Right lobe of liver (tissue), 6 donors: ENCODE measurements around the gene PTBP3. TPM values are rescaled to one million over a fixed set of nuclear protein-coding genes. Genes with fewer than 3 reads are reported as not detected.

Source experiments
- ATAC-seq, 4 donors: fragments of 200-7000 bp; cut with Tn5 transposase; one replicate each; pipeline ENCODE4 v1.9.1; 2020; ENCODE audit warnings: mild to moderate bottlenecking in 4 of 4, moderate library complexity in 4 of 4
- DNase-seq, 3 donors: peaks; one replicate each; pipeline ENCODE4 v3.0.0-alpha.2; 2020
- H3K27ac ChIP-seq, 3 donors: fragments of 200-600 bp; one replicate each; pipeline ENCODE4 v1.8.0; 2022
- H3K27me3 ChIP-seq, 2 donors: fragments of 200-600 bp; one replicate each; pipeline ENCODE4 v1.8.0; 2022
- H3K36me3 ChIP-seq, 4 donors: fragments of 200-600 bp; sonication (generic) in 1 of 4; one replicate each; pipeline versions ENCODE4 v1.5.1 to v1.8.0; 2017 to 2022; ENCODE audit warnings: control low read depth in 1 of 4
- H3K4me1 ChIP-seq, 4 donors: fragments of 200-600 bp; sonication (generic) in 1 of 4; one replicate each; pipeline versions ENCODE4 v1.5.1 to v1.8.0; 2017 to 2022; ENCODE audit warnings: control low read depth in 1 of 4
- H3K4me3 ChIP-seq, 3 donors: fragments of 200-600 bp; one replicate each; pipeline ENCODE4 v1.8.0; 2022
- H3K9me3 ChIP-seq, 4 donors: fragments of 200-600 bp; sonication (generic) in 1 of 4; one replicate each; pipeline versions ENCODE4 v1.5.1 to v1.8.0; 2017 to 2022; ENCODE audit warnings: control low read depth in 1 of 4
- CTCF ChIP-seq, 4 donors: fragments of 200-600 bp in 3 of 4; fragments of 450-650 bp in 1 of 4; IDR thresholded peaks; one replicate each; pipeline versions ENCODE4 v1.5.1 to v1.8.0; 2016 to 2022; ENCODE audit warnings: antibody characterized with exemption in 4 of 4, mild to moderate bottlenecking in 2 of 4
- POLR2A ChIP-seq: fragments of 450-650 bp; IDR thresholded peaks from one replicate; pipeline ENCODE4 v1.6.1; 2017; ENCODE audit warnings: antibody characterized with exemption, mild to moderate bottlenecking
- WGBS: methylation state at CpG from one replicate; pipeline ENCODE4 v1.1.6; 2018; ENCODE audit warnings: low coverage, low lambda C conversion rate; ENCODE audit not compliant: insufficient coverage; ENCODE audit errors: missing lambda C conversion rate; 5-methylcytosine and 5-hydroxymethylcytosine counted together
- intact Hi-C, 2 donors: fragments of 100-400 bp; cut with DNase I; formaldehyde crosslinking; loops; one replicate each; pipeline versions ENCODE4 v1.11.2 to v1.14.1; 2022
- total RNA-seq, 6 experiments: library from RNA; depleted of rRNA in 2 of 6; stranded (reverse); fragments of >200 nt in 2 of 6; fragmentation: NEBNext Ultra II Directional in 3 of 6; extraction: Animal tissue kit (Norgen Biotek cat#: 25700) in 3 of 6; gene quantifications; one replicate each; pipeline versions ENCODE4 v1.1.0 to v1.2.4, GENCODE V29; 2016 to 2023
- donor health status: DM: no; HTN: yes; CAD: no.
- donor health status: DM: no; HTN: no; CAD: no.
- donor health status: DM: no; HTN: no; CAD: no.
- donor health status: DM: no; HTN: yes; CAD: no.
- donor health status: DM: no; HTN: yes; CAD: no.

The PTBP3 gene
- total RNA-seq, 6 experiments from 2014 or later, result 16.3 to 29.9 (median 19.3) TPM

- TF ChIP-seq POLR2A, result no peak
- TF ChIP-seq CTCF (IDR thresholded peaks at IDR 0.05), result no peak
- 47% methylated on average over 3 of the region's 3 CpGs for WGBS
- ATAC-seq, result no peak
- peaks cover 0 to 17% (median 0%) of the 10 kb centered on the region in 4 donors for H3K4me1 ChIP-seq
- no peaks in the 10 kb centered on the region for H3K36me3 ChIP-seq
- H3K27me3 ChIP-seq, result no peaks in the 10 kb centered on the region
- no peak overlapping the region for H3K4me3 ChIP-seq
- no peak for DNase-seq
- no peak overlapping the region for H3K27ac ChIP-seq
- no peaks in the 10 kb centered on the region for H3K9me3 ChIP-seq
- intact Hi-C loops, result no loop called here
Observed at GRCh38 chr9:112326194-112326593, 7.2 kb downstream of the PTBP3 start.

- Histone ChIP-seq H3K4me1 (peaks cover 0 to 16% (median 0%) of the 10 kb centered on the region in 4 donors), H3K27ac (no peak overlapping the region), H3K9me3 (no peaks in the 10 kb centered on the region), H3K36me3 (no peaks in the 10 kb centered on the region), H3K27me3 (no peaks in the 10 kb centered on the region), H3K4me3 (no peak overlapping the region)
- WGBS, result 88% methylated on average over 8 of the region's 8 CpGs
- intact Hi-C loops, result no loop called here
- no peak for DNase-seq
- ATAC-seq, result no peak
- TF ChIP-seq CTCF (IDR thresholded peaks at IDR 0.05), result no peak
- TF ChIP-seq POLR2A, result no peak
Observed at GRCh38 chr9:112325600-112325999, 7.8 kb downstream of the PTBP3 start.

- H3K4me1 ChIP-seq, result peaks cover 0 to 16% (median 0%) of the 10 kb centered on the region in 4 donors
- H3K4me3 ChIP-seq, result no peak overlapping the region
- no peak for TF ChIP-seq POLR2A
- no peak for TF ChIP-seq CTCF (IDR thresholded peaks at IDR 0.05)
- H3K27ac ChIP-seq, result no peak overlapping the region
- 94% methylated on average over 8 of the region's 10 CpGs for WGBS
- no peaks in the 10 kb centered on the region for H3K9me3 ChIP-seq
- DNase-seq, result no peak
- no peaks in the 10 kb centered on the region for H3K27me3 ChIP-seq
- no peak for ATAC-seq
- no peaks in the 10 kb centered on the region for H3K36me3 ChIP-seq
- intact Hi-C loops, result no loop called here
Observed at GRCh38 chr9:112325127-112325526, 8.3 kb downstream of the PTBP3 start.

- Histone ChIP-seq H3K4me1 (peaks cover 0 to 16% (median 0%) of the 10 kb centered on the region in 4 donors), H3K9me3 (no peaks in the 10 kb centered on the region), H3K36me3 (no peaks in the 10 kb centered on the region), H3K27ac (no peak overlapping the region), H3K27me3 (no peaks in the 10 kb centered on the region), H3K4me3 (no peak overlapping the region)
- no peak for ATAC-seq
- WGBS, result 68% methylated on average over 3 of the region's 3 CpGs
- no peak for TF ChIP-seq POLR2A
- no peak for TF ChIP-seq CTCF (IDR thresholded peaks at IDR 0.05)
- intact Hi-C loops, result no loop called here
- DNase-seq, result no peak
Observed at GRCh38 chr9:112323378-112323854, 10.0 kb downstream of the PTBP3 start.
